Keratinocyte (primary cell): Measurements from ENCODE around the gene KLF2. TPM values are rescaled to one million over a fixed set of nuclear protein-coding genes. Genes with fewer than 3 reads are reported as not detected.

Experiments
- DNase-seq: peaks from one replicate; pipeline ENCODE4 v3.0.0-alpha.2; 2011; ENCODE audit warnings: low read depth, missing footprints, low spot score
- FAIRE-seq: peaks from 2 replicates; lab custom pipeline; 2011; peaks lifted over from hg19 to GRCh38; lab: Jason Lieb, UNC
- H2AFZ ChIP-seq: 2 replicates; pipeline ENCODE4 v1.6.0; 2012; ENCODE audit warnings: low read length, control low read depth, inconsistent platforms; ENCODE audit not compliant: control insufficient read depth
- H3K27ac ChIP-seq: 2 replicates; pipeline ENCODE4 v1.5.1; 2011; ENCODE audit warnings: low read length; ENCODE audit not compliant: control insufficient read depth, insufficient read depth
- H3K27me3 ChIP-seq: 3 replicates; pipeline ENCODE4 v1.6.0; 2011; ENCODE audit warnings: low read length; ENCODE audit not compliant: control insufficient read depth, insufficient read depth; ENCODE audit errors: extremely low read depth
- H3K36me3 ChIP-seq, 2 experiments: 2 replicates in 1 of 2; 3 replicates in 1 of 2; pipeline ENCODE4 v1.5.1; 2011; ENCODE audit warnings: low read length in 2 of 2, mild to moderate bottlenecking in 1 of 2; ENCODE audit not compliant: control insufficient read depth in 2 of 2, insufficient read depth in 2 of 2; ENCODE audit errors: extremely low read depth in 1 of 2
- H3K4me1 ChIP-seq: 3 replicates; pipeline ENCODE4 v1.5.1; 2011; ENCODE audit warnings: low read length; ENCODE audit not compliant: control insufficient read depth, insufficient read depth; ENCODE audit errors: extremely low read depth
- H3K4me2 ChIP-seq: 3 replicates; pipeline ENCODE4 v1.6.0; 2011; ENCODE audit warnings: low read depth, low read length; ENCODE audit not compliant: control insufficient read depth, insufficient read depth; ENCODE audit errors: extremely low read depth
- H3K4me3 ChIP-seq, 3 experiments: fragments of 200-600 bp in 1 of 3; sonication (generic) in 1 of 3; 2 replicates in 2 of 3; 3 replicates in 1 of 3; pipeline ENCODE4 v1.5.1; 2011 to 2016; ENCODE audit warnings: low read length in 3 of 3, mild to moderate bottlenecking in 3 of 3, control low read depth in 2 of 3, inconsistent platforms in 1 of 3, low read depth in 1 of 3, mixed read lengths in 1 of 3, mixed run types in 1 of 3, moderate library complexity in 1 of 3; ENCODE audit not compliant: control insufficient read depth in 2 of 3, insufficient read depth in 2 of 3; ENCODE audit errors: extremely low read depth in 1 of 3
- H3K79me2 ChIP-seq: 2 replicates; pipeline ENCODE4 v1.6.0; 2012; ENCODE audit warnings: low read length; ENCODE audit not compliant: control insufficient read depth, insufficient read depth
- H3K9ac ChIP-seq: 3 replicates; pipeline ENCODE4 v1.6.0; 2011; ENCODE audit warnings: low read length; ENCODE audit not compliant: control insufficient read depth, insufficient read depth; ENCODE audit errors: extremely low read depth
- H3K9me1 ChIP-seq: 3 replicates; pipeline ENCODE4 v1.6.0; 2011; ENCODE audit warnings: low read length; ENCODE audit not compliant: control insufficient read depth, insufficient read depth; ENCODE audit errors: extremely low read depth
- H3K9me3 ChIP-seq: 2 replicates; pipeline ENCODE4 v1.5.1; 2012; ENCODE audit warnings: low read depth, low read length; ENCODE audit not compliant: control insufficient read depth
- H4K20me1 ChIP-seq: 3 replicates; pipeline ENCODE4 v1.6.0; 2011; ENCODE audit warnings: low read length; ENCODE audit not compliant: control insufficient read depth, insufficient read depth; ENCODE audit errors: extremely low read depth
- EZH2 ChIP-seq: IDR thresholded peaks from one replicate; pipeline ENCODE4 v1.6.1; 2012; ENCODE audit warnings: inconsistent platforms, mild to moderate bottlenecking, low read length, moderate library complexity
- dilution Hi-C: fragments of 300-500 bp; cut with MboI; formaldehyde crosslinking; loops from one replicate; pipeline ENCODE4 v1.7.0; 2020; ENCODE audit warnings: low sequenced_read_pairs; ENCODE audit not compliant: extremely low pct_ligation_motif_present
- polyA plus RNA-seq, 5 experiments: library from polyadenylated mRNA; depleted of rRNA in 3 of 5; stranded (reverse) in 3 of 5; stranded (forward) in 1 of 5; unstranded in 1 of 5; fragments of >200 nt; gene quantifications; 1 replicate in 1 of 5; 2 replicates in 3 of 5; 3 replicates in 1 of 5; pipeline versions ENCODE4 v1.2.1 to v1.2.3, GENCODE V29; 2011 to 2012; ENCODE audit warnings: missing spikeins in 2 of 5, low read depth in 1 of 5, low replicate concordance in 1 of 5
- TF ChIP-seq, protein P1 (sequence below), 3 experiments: IDR thresholded peaks in 1 of 3; conservative IDR thresholded peaks in 1 of 3; optimal IDR thresholded peaks in 1 of 3; 2 replicates in 2 of 3; 3 replicates in 1 of 3; pipeline versions ENCODE3 to v1.5.1; 2011; ENCODE audit warnings: low read length in 3 of 3, mild to moderate bottlenecking in 3 of 3, moderate library complexity in 2 of 3, control low read depth in 1 of 3, inconsistent platforms in 1 of 3; ENCODE audit not compliant: insufficient read depth in 2 of 3; ENCODE audit errors: extremely low read depth in 1 of 3

KLF2 gene
- polyA plus RNA-seq, 1 donor (not counting 4 experiments of a cell fraction or from before 2014, with no cell fraction given), result not detected

DNA sequence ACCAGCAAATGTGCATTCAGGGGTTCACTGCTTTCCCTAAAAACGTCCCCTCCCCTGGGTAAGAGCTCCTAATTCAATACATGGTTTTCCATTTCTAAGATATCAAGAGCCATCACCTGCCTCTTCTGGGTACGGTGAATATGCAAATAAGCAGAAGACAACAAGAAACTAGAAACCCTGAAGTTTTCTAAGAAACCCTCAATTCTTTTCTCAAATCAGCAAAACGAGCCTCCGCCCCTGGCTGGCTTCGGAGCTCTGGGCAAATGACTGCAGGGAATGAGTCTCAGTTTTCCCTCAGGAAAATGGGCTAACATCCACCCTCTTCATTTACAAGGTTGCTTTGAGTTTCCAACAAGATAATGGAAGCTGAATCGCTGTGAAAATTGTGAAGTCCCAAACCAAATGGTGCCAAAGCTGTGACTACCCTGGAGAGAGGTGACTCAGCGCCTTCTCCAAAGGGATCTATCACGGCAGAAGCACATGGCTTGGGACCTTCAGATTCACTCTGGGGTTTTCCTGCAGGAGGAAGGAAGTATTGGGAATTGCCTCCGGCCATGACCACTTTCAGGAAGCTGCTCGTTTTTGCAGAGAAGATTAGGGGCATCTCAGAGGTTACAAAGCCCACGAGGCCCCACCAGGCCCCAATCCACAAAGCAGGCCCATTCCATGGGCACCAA is 26.6 kb downstream of the KLF2 start:
- H3K27ac ChIP-seq, result no peak overlapping the region
- H3K4me2 ChIP-seq, result no peak overlapping the region
- H3K9me3 ChIP-seq, result no peaks in the 10 kb centered on the region
- H3K4me3 ChIP-seq, result no peak overlapping the region
- H3K4me1 ChIP-seq, result no peaks in the 10 kb centered on the region
- no peak for FAIRE-seq
- dilution Hi-C loops, result loop anchor here (25.0 kb wide), 1 partner anchor 139 kb away; no protein-coding TSS in a partner anchor
- TF ChIP-seq, protein P1, sequence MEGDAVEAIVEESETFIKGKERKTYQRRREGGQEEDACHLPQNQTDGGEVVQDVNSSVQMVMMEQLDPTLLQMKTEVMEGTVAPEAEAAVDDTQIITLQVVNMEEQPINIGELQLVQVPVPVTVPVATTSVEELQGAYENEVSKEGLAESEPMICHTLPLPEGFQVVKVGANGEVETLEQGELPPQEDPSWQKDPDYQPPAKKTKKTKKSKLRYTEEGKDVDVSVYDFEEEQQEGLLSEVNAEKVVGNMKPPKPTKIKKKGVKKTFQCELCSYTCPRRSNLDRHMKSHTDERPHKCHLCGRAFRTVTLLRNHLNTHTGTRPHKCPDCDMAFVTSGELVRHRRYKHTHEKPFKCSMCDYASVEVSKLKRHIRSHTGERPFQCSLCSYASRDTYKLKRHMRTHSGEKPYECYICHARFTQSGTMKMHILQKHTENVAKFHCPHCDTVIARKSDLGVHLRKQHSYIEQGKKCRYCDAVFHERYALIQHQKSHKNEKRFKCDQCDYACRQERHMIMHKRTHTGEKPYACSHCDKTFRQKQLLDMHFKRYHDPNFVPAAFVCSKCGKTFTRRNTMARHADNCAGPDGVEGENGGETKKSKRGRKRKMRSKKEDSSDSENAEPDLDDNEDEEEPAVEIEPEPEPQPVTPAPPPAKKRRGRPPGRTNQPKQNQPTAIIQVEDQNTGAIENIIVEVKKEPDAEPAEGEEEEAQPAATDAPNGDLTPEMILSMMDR (optimal IDR thresholded peaks at IDR 0.05 in 1 of 3, IDR thresholded peaks at IDR 0.05 in 1 of 3, conservative IDR thresholded peaks at IDR 0.05 in 1 of 3; ENCODE audit: extremely low read depth in 1 of 3, insufficient read depth in 2 of 3, low read length in 3 of 3), result no peak
- no peak for TF ChIP-seq EZH2
- H3K27me3 ChIP-seq, result no peaks in the 10 kb centered on the region
- no peaks in the 10 kb centered on the region for H4K20me1 ChIP-seq
- no peak for DNase-seq
- H3K79me2 ChIP-seq, result no peaks in the 10 kb centered on the region
- H2AFZ ChIP-seq, result no peak overlapping the region
- no peaks in the 10 kb centered on the region for H3K9me1 ChIP-seq
- H3K36me3 ChIP-seq, result no peaks in the 10 kb centered on the region
- no peak overlapping the region for H3K9ac ChIP-seq

- TF ChIP-seq, protein P1 (optimal IDR thresholded peaks at IDR 0.05 in 1 of 3, IDR thresholded peaks at IDR 0.05 in 1 of 3, conservative IDR thresholded peaks at IDR 0.05 in 1 of 3; ENCODE audit: extremely low read depth in 1 of 3, insufficient read depth in 2 of 3, low read length in 3 of 3), result no peak
- TF ChIP-seq EZH2, result no peak
- Histone ChIP-seq H3K9me3 (no peaks in the 10 kb centered on the region), H4K20me1 (no peaks in the 10 kb centered on the region), H3K4me3 (no peak overlapping the region), H3K79me2 (no peaks in the 10 kb centered on the region), H3K27me3 (no peaks in the 10 kb centered on the region), H3K9ac (no peak overlapping the region), H3K4me2 (no peak overlapping the region), H3K27ac (no peak overlapping the region), H2AFZ (no peak overlapping the region), H3K4me1 (no peaks in the 10 kb centered on the region), H3K36me3 (no peaks in the 10 kb centered on the region), H3K9me1 (no peaks in the 10 kb centered on the region)
- dilution Hi-C loops, result loop anchor here (25.0 kb wide), 1 partner anchor 143 kb away; no protein-coding TSS in a partner anchor
- DNase-seq (no peak), FAIRE-seq (no peak)
Measured at GRCh38 chr19:16355293-16356043, 30.8 kb downstream of the KLF2 start.
